ENCODE measurements around the gene DPM3.

The DPM3 gene

GRCh38 chr1:155182052-155182550 lies 41.8 kb upstream of the DPM3 start:
- no peaks in the 10 kb centered on the region for H3K36me3 ChIP-seq (ENCODE audit: insufficient read depth, low read length)
- TF ChIP-seq, protein P1, sequence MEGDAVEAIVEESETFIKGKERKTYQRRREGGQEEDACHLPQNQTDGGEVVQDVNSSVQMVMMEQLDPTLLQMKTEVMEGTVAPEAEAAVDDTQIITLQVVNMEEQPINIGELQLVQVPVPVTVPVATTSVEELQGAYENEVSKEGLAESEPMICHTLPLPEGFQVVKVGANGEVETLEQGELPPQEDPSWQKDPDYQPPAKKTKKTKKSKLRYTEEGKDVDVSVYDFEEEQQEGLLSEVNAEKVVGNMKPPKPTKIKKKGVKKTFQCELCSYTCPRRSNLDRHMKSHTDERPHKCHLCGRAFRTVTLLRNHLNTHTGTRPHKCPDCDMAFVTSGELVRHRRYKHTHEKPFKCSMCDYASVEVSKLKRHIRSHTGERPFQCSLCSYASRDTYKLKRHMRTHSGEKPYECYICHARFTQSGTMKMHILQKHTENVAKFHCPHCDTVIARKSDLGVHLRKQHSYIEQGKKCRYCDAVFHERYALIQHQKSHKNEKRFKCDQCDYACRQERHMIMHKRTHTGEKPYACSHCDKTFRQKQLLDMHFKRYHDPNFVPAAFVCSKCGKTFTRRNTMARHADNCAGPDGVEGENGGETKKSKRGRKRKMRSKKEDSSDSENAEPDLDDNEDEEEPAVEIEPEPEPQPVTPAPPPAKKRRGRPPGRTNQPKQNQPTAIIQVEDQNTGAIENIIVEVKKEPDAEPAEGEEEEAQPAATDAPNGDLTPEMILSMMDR (conservative IDR thresholded peaks at IDR 0.05; ENCODE audit: low read length): no peak
- no peak for TF ChIP-seq EZH2phosphoT487 (IDR thresholded peaks at IDR 0.05; ENCODE audit: borderline replicate concordance)
- H3F3A ChIP-seq (ENCODE audit: low read depth): no peaks in the 10 kb centered on the region

GRCh38 chr1:155181371-155182051 lies 41.2 kb upstream of the DPM3 start:
- no peak overlapping the region for H3K9ac ChIP-seq (ENCODE audit: low read depth, low read length, poor library complexity, severe bottlenecking)
- no peaks in the 10 kb centered on the region for H3K36me3 ChIP-seq (ENCODE audit: insufficient read depth, low read length)
- no peaks in the 10 kb centered on the region for H4K20me1 ChIP-seq (ENCODE audit: insufficient read depth, low read length, poor library complexity, severe bottlenecking)
- no peak for TF ChIP-seq EZH2phosphoT487 (IDR thresholded peaks at IDR 0.05; ENCODE audit: borderline replicate concordance)
- TF ChIP-seq, protein P1 (conservative IDR thresholded peaks at IDR 0.05; ENCODE audit: low read length): no peak
- no peak overlapping the region for H3K4me3 ChIP-seq (ENCODE audit: low read length, poor library complexity, severe bottlenecking)
- no peak overlapping the region for H2AFZ ChIP-seq (ENCODE audit: low read length)
- no peak overlapping the region for H3K4me2 ChIP-seq (ENCODE audit: low read depth, low read length, poor library complexity, severe bottlenecking)
- no peaks in the 10 kb centered on the region for H3K27me3 ChIP-seq (ENCODE audit: insufficient read depth, low read length, poor library complexity, severe bottlenecking)
- no peaks in the 10 kb centered on the region for H3K79me2 ChIP-seq (ENCODE audit: insufficient read depth, low read length)
- H3K9me2 ChIP-seq (replicated peaks; ENCODE audit: low read depth, low read length): no peaks in the 10 kb centered on the region
- H3F3A ChIP-seq (ENCODE audit: low read depth): no peaks in the 10 kb centered on the region
- peaks cover 5% of the 10 kb centered on the region for H3K4me1 ChIP-seq (ENCODE audit: insufficient read depth, low read length, poor library complexity, severe bottlenecking)
- no peaks in the 10 kb centered on the region for H3K9me3 ChIP-seq (ENCODE audit: insufficient read depth, low read depth, low read length)

More at GRCh38 chr1:155182052-155182550, 41.8 kb upstream of the DPM3 start:
- no peaks in the 10 kb centered on the region for H3K27me3 ChIP-seq (ENCODE audit: insufficient read depth, low read length, poor library complexity, severe bottlenecking)
- no peak overlapping the region for H2AFZ ChIP-seq (ENCODE audit: low read length)
- no peak overlapping the region for H3K9ac ChIP-seq (ENCODE audit: low read depth, low read length, poor library complexity, severe bottlenecking)
- no peaks in the 10 kb centered on the region for H3K79me2 ChIP-seq (ENCODE audit: insufficient read depth, low read length)
- no peaks in the 10 kb centered on the region for H4K20me1 ChIP-seq (ENCODE audit: insufficient read depth, low read length, poor library complexity, severe bottlenecking)
- no peak overlapping the region for H3K4me2 ChIP-seq (ENCODE audit: low read depth, low read length, poor library complexity, severe bottlenecking)
- no peak overlapping the region for H3K4me3 ChIP-seq (ENCODE audit: low read length, poor library complexity, severe bottlenecking)
- peaks cover under 1% of the 10 kb centered on the region for H3K4me1 ChIP-seq (ENCODE audit: insufficient read depth, low read length, poor library complexity, severe bottlenecking)
- no peaks in the 10 kb centered on the region for H3K9me2 ChIP-seq (replicated peaks; ENCODE audit: low read depth, low read length)
- no peaks in the 10 kb centered on the region for H3K9me3 ChIP-seq (ENCODE audit: insufficient read depth, low read depth, low read length)

DNA sequence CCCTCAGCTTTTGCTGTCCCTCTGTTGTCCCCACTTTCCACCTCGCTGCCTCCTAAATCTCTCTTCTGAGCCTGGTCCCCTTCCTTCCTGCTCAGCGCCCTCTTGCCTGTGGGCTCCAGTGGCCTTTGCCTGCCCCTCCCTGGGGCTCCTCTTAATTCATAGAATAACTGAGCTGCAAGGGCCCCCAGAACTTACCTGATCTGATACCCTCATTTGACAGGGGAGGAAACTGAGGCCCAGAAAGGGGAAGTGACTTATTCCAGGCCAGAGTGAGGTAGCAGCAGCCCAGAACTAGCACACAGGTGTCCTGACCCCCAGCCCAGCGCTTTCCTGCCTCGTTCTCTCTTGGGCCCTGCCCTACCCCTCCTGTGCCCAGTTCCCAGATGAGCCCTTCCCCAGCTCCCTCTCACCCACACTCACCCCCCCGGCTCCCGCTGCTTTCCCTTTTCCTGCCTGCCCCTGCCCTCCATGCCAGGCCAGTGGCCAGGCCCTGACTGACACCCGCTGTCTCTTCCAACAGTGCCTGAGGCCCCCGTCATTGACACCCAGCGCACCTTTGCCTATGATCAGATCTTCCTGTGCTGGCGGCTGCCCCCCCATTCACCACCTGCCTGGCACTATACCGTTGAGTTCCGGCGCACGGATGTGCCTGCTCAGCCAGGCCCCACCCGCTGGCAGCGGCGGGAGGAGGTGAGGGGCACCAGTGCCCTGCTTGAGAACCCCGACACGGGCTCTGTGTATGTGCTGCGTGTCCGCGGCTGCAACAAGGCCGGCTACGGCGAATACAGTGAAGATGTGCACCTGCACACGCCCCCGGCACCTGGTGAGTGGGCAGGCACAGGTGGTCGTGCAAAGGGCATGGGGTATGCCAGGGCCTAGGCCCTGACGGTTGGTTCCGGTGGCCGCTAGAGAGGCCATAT lies 39.0 kb upstream of the DPM3 start:
- peaks cover 5% of the 10 kb centered on the region for H3F3A ChIP-seq (ENCODE audit: low read depth)
- no peaks in the 10 kb centered on the region for H4K20me1 ChIP-seq (ENCODE audit: insufficient read depth, low read length, poor library complexity, severe bottlenecking)
- TF ChIP-seq, protein P1 (conservative IDR thresholded peaks at IDR 0.05; ENCODE audit: low read length): no peak
- no peak for TF ChIP-seq EZH2phosphoT487 (IDR thresholded peaks at IDR 0.05; ENCODE audit: borderline replicate concordance)
- no peak overlapping the region for H3K4me3 ChIP-seq (ENCODE audit: low read length, poor library complexity, severe bottlenecking)
- no peaks in the 10 kb centered on the region for H3K9me2 ChIP-seq (replicated peaks; ENCODE audit: low read depth, low read length)
- H3K27me3 ChIP-seq (ENCODE audit: insufficient read depth, low read length, poor library complexity, severe bottlenecking): no peaks in the 10 kb centered on the region
- H3K79me2 ChIP-seq (ENCODE audit: insufficient read depth, low read length): no peaks in the 10 kb centered on the region
- H3K9ac ChIP-seq (ENCODE audit: low read depth, low read length, poor library complexity, severe bottlenecking): no peak overlapping the region
- no peaks in the 10 kb centered on the region for H3K36me3 ChIP-seq (ENCODE audit: insufficient read depth, low read length)
- no peaks in the 10 kb centered on the region for H3K9me3 ChIP-seq (ENCODE audit: insufficient read depth, low read depth, low read length)
- H2AFZ ChIP-seq (ENCODE audit: low read length): no peak overlapping the region
- H3K4me1 ChIP-seq (ENCODE audit: insufficient read depth, low read length, poor library complexity, severe bottlenecking): peaks cover 15% of the 10 kb centered on the region
- H3K4me2 ChIP-seq (ENCODE audit: low read depth, low read length, poor library complexity, severe bottlenecking): no peak overlapping the region
